ENCODE measurements around the gene SDCBP2.

Gene SDCBP2

GRCh38 chr20:1293641-1294379 is 35.1 kb downstream of the SDCBP2 start:
- no peak for DNase-seq

DNA sequence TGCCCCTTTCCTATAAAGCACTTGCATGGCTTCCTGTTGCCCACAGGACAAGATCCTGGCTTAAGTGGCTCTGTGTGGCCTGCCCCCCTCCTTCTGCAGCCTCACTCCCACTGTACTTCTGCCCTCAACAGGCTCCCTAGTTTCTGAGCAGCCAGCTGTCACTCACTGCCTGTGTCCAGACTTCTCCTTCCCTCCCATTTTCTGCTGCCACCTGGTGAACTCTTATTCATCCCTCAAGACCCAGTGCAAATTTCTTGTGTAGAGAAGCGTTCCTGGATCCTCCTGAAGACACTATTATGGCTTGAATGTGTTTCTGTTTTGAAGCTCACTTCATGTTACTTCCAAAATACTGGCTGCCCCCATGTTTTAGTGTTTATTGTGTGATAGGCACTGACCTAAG is 36.3 kb downstream of the SDCBP2 start:
- no peak for DNase-seq

GRCh38 chr20:1291191-1291741 is 37.7 kb downstream of the SDCBP2 start:
- no peak for DNase-seq

DNA sequence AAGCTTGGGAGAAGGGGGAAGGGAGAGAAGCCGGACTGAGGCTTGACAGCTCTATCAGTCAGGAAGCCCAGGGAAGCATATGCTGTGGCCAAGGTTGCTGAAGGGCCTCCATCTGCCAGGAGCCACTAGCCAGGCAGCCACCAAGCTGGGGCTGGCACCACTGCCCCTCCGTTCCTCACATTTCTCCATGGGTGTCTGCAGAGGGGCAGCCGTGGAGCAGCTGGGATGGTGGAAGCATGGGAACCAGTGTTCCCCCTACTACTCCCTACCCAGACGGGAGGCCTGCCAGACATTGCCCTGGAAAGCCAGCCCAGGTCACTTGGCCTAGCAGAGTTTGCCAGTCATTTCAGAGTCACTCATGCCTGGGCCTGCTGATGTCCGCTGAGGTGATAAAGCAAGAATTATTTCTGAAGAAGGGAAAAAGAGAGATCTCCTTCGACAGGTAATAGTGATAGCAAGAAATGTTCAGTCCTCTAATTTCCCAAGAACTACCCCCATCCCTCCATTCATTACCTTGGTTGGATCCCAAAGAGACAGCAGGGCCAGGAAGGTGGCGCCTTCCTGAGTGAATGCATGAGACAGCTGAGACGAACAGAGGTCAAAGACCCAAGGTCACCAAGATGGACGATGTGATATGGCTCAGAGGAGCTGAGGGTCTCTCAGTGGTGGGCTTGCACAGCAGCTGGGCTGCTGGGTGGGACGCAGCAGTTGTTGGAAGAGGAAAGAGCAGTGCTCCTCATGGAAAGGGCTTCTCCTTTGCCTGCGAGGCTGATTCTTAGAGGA is 41.0 kb downstream of the SDCBP2 start:
- no peak for DNase-seq

DNA sequence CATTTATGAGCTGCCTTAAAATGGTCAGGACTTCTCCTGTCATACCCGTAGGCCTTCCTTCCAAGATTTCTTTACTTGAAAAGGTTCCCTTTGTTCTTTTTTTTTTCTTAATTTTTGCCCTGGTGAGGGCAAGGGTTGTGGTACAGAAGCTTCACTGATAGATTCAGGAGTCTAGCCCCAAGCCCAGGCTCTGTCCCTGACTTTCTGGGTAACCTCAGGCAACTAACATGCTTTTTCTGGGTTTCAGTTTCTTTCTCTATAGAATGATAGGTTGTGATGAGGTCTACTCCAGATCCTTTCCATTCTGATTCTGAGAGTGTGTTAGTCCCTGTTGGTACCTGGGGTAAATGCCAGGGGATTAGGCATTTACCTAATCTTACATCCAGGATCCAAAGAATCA is 41.6 kb downstream of the SDCBP2 start:
- DNase-seq = no peak

- DNase-seq = no peak
Measured at GRCh38 chr20:1286267-1287024, 42.5 kb downstream of the SDCBP2 start.

GRCh38 chr20:1283522-1284510 is 45.1 kb downstream of the SDCBP2 start:
- no peak for DNase-seq

- no peak for DNase-seq
Measured at GRCh38 chr20:1282966-1283365, 46.0 kb downstream of the SDCBP2 start.

DNA sequence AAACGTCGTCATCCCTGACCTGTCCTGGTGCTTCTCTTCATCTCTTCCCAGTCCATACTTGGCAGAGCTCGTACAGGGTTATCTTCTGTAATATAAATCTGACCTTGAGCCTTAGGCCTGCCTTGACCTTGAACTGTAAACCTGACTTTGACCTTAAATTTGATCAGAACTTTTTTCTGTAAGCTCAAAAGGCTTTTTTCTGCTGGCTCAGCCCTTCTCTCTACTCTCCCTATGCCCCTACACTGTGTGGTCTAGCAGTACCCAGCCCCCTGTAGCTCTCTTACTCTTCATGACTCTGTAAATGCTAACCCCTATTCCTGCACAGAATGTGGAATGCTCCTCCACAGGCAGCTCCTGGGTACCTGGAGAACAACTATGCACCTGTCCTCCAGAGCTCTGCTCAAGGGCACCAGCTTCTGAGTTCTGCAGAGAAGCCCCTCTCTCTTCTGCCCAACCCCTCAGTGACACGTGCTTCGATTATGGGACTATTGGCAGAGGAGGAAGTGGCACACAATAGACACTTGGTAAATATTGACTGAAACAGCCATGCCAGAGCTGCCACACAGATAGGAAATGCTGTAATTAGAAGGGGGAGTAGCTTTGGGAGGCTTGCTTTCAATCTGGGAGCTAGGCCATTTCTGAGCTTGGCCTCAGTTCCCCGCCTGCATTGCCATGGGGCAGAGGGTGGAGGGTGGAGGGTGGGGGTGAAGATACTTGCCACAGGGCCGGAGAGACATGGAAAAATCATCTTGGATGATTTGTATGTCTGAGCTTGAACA is 47.5 kb downstream of the SDCBP2 start:
- no peak for DNase-seq

DNA sequence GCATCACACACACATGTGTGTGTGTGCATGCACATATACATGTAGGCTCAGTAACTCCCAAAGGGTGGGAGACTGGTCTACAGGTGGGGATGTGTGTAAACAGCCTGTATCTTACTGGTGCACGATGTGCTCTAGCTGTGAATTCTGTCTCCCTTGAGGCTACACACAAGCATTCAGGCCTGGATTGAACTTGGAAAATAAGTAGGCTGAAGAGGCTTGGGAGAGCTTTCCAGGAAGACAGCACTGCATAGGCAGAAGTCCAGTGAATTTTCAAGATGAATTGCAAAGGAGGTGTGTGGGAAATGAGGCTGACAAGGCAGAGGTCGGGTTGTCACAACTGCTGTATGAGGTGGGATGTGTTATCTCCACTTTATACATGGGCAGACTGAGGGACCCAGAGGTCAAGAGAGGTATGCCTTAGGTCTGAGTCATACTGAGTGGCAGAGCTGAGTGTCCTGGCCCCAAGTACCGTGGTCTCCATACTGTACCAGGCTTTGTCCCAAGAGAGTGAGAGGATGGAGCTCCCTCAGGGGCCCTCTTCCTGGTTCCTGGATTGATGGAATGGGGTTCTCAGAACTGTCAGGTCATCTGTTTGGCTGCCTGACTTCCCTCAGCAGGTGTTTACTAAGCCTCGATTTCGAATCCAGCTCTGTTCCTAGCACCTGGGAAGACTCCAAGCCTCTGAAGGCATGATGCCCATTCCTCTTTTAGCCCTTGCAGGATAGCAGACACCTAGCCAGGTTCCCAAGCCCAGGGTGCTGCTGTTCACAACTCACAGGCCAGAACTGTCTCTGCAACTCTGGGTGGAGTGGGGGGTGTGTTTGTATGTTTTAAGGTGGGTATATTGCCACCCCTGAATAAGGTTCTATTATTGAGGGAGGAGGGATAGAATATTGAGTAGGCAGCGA is 48.5 kb downstream of the SDCBP2 start:
- DNase-seq = no peak

GRCh38 chr20:1278993-1279392 is 49.9 kb downstream of the SDCBP2 start:
- DNase-seq = no peak

GRCh38 chr20:1277529-1278322 is 51.2 kb downstream of the SDCBP2 start:
- no peak for DNase-seq

DNA sequence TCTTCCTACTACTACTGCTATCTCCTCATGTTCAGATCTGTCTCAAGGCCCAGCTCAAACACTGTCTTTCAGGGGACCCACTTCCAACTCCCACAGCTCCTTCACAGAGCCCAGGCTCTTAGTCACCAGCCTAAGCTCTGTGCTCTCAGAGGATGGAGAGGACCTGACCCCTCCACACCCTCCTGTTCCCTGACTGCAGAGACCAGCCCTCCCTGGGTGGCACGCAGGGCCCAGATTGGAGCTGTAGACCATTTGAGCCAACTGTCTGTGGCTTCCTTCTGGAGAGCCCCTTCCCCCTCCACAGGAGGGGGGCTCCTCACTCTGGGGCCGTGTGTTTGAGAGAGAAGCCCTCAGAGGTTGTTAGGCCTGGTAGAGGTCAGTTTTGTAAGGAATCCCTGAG is 53.0 kb downstream of the SDCBP2 start:
- no peak for DNase-seq

GRCh38 chr20:1274485-1275311 is 54.2 kb downstream of the SDCBP2 start:
- DNase-seq = no peak

DNA sequence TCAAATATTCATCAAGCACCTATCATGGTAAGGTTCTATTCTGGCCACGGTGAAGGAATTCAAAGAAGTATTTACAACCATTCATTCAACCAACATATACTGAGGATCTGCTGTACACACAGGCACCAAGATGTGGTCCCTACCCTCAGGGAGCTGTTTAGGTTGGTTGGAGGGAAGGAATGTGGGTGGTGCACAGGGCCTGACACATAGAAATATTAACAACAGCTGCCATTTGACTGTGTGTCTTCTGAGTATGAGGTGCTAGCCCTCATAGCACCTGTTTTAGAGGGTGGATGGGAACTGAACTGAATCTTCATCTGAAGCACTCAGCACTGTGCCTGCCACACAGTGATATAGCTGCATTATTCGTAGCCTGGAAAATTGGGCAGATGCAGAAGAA is 55.6 kb downstream of the SDCBP2 start:
- DNase-seq = no peak

DNA sequence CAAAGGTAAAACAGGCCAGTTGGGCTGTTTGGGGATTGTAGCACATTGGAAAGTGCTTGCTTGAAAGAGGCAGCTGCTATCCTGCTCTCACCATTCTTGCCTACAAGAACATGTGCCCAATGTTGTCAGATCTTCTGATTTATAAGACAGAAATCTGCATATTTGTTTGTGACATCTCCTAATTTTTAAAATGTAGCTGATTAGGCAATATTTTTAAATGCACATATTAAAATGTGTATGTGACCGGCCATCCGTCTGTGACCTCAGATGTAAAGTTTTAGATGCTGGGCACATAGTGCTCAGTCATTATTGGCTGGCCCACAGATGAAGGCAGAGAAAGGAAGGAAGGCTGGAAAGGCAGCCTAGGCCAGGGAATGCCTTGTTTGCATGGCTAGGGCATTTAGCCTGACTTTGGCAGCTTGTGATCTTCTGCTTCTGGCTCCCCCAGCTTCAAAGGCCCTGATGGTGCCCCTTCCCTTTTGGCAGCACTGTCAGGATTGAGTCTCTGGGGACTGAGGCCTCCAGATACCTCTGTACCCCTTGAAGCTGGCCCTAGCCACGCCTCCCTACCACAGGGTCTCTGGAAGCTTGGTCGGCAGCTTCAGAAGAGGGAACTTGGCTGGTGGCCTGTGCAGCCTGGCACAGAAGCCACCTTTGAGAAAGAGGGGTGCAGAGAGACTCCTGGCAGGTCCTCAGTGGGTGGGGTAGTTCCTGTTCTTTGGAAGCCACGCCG is 56.4 kb downstream of the SDCBP2 start:
- DNase-seq = no peak

DNA sequence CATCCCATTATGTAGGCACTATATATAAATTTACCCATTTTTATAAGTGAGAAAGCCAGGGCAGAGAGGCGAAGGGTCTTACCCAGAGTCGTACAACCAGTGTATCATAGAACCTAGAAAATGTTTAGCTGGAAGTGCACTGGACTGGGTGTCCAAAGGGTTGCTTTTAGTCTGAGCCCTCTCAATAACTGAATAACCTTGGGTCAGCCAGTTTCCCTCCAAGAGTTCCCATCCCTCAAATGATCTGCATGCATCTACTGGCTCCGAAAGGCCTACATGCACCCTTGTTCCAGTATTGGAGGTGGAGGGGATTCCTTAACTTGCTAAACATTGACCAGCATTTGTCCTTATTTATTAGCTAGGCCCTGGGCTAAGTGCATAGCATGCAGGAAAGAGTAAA is 59.1 kb downstream of the SDCBP2 start:
- no peak for DNase-seq

- no peak for DNase-seq
Measured at GRCh38 chr20:1269235-1269634, 59.7 kb downstream of the SDCBP2 start.

Data from right hindlimb (tissue), 1 donor.